WTC11 (cell line): ENCODE measurements around the gene TMEM198. TPM values are rescaled to one million over a fixed set of nuclear protein-coding genes. Genes with fewer than 3 reads are reported as not detected.

Experiments
- ATAC-seq: fragments of 200-7000 bp; cut with Tn5 transposase; 2 replicates; pipeline ENCODE4 v1.10.0; 2021; ENCODE audit warnings: mild to moderate bottlenecking, moderate library complexity
- CTCF ChIA-PET: fragments of 300-600 bp; sonication (Branson Sonifier 250); formaldehyde crosslinking; loops from one replicate; lab custom pipeline; 2021; ENCODE audit warnings: antibody characterized with exemption; lab: Charles Lee
- POLR2A ChIA-PET: fragments of 350-600 bp; sonication (Branson Sonifier 250); formaldehyde crosslinking; loops from one replicate; lab custom pipeline; 2021; ENCODE audit warnings: antibody characterized with exemption; lab: Charles Lee
- DNase-seq: peaks from one replicate; pipeline ENCODE4 v3.0.0; 2021; ENCODE audit warnings: low spot score
- H3K27ac Mint-ChIP-seq: 2 replicates; pipeline ENCODE4 v1.8.0; 2021; ENCODE audit warnings: mixed read lengths
- H3K27me3 Mint-ChIP-seq: 2 replicates; pipeline ENCODE4 v1.8.0; 2021; ENCODE audit warnings: low read depth, mild to moderate bottlenecking, moderate library complexity, mixed read lengths
- H3K36me3 Mint-ChIP-seq: 2 replicates; pipeline ENCODE4 v1.8.0; 2021; ENCODE audit warnings: mixed read lengths
- H3K4me1 Mint-ChIP-seq: 2 replicates; pipeline ENCODE4 v1.8.0; 2022; ENCODE audit warnings: mixed read lengths
- H3K4me3 Mint-ChIP-seq: 2 replicates; pipeline ENCODE4 v1.8.0; 2021; ENCODE audit warnings: mild to moderate bottlenecking, moderate library complexity, mixed read lengths
- H3K9me3 Mint-ChIP-seq: 2 replicates; pipeline ENCODE4 v1.8.0; 2021; ENCODE audit warnings: mixed read lengths
- ATF1 ChIP-seq: sonication (generic); formaldehyde crosslinking; IDR thresholded peaks from 2 replicates; pipeline ENCODE4 v1.8.1; 2023; ENCODE audit warnings: mild to moderate bottlenecking, moderate library complexity, missing genetic modification reagents
- ETV6 ChIP-seq: sonication (generic); formaldehyde crosslinking; IDR thresholded peaks from 2 replicates; pipeline ENCODE4 v1.8.1; 2022; ENCODE audit warnings: mild to moderate bottlenecking, missing genetic modification reagents
- FOXK1 ChIP-seq: sonication (generic); formaldehyde crosslinking; IDR thresholded peaks from 2 replicates; pipeline ENCODE4 v1.8.0; 2022; ENCODE audit warnings: mild to moderate bottlenecking, moderate library complexity, missing genetic modification reagents
- HMGXB4 ChIP-seq: sonication (generic); formaldehyde crosslinking; IDR thresholded peaks from 2 replicates; pipeline ENCODE4 v1.8.1; 2023; ENCODE audit warnings: mild to moderate bottlenecking, moderate library complexity, missing genetic modification reagents
- NR3C1 ChIP-seq: sonication (generic); formaldehyde crosslinking; conservative IDR thresholded peaks from 2 replicates; pipeline ENCODE4 v1.8.1; 2023; ENCODE audit warnings: low read depth, mild to moderate bottlenecking, missing genetic modification reagents
- PRDM15 ChIP-seq: sonication (generic); formaldehyde crosslinking; IDR thresholded peaks from 2 replicates; pipeline ENCODE4 v1.8.0; 2022; ENCODE audit warnings: missing genetic modification reagents
- USF1 ChIP-seq: sonication (generic); formaldehyde crosslinking; IDR thresholded peaks from 2 replicates; pipeline ENCODE4 v1.8.0; 2022; ENCODE audit warnings: mild to moderate bottlenecking, missing genetic modification reagents
- ZNF138 ChIP-seq: sonication (generic); formaldehyde crosslinking; conservative IDR thresholded peaks from 2 replicates; pipeline ENCODE4 v1.8.1; 2022; ENCODE audit warnings: mild to moderate bottlenecking, moderate library complexity, missing genetic modification reagents
- ZNF425 ChIP-seq: fragments of 250-450 bp; sonication (Bioruptor Pico); conservative IDR thresholded peaks from 2 replicates; pipeline ENCODE4 v1.9.0; 2021; ENCODE audit warnings: mild to moderate bottlenecking
- total RNA-seq: library from RNA; stranded (reverse); gene quantifications from 3 replicates; pipeline ENCODE4 v1.2.3, GENCODE V29; 2021

TMEM198 gene
- total RNA-seq, 1 experiment from 2014 or later: 7.1 TPM

- no peak for DNase-seq
These were observed 47.5 kb upstream of the TMEM198 start for GRCh38 chr2:219496247-219496824.

GRCh38 chr2:219496825-219497494, 46.9 kb upstream of the TMEM198 start:
- DNase-seq (peak; percentile 47), ATAC-seq (no peak)
- Mint-ChIP-seq H3K27ac (no peak overlapping the region), H3K36me3 (no peaks in the 10 kb centered on the region), H3K27me3 (peaks cover 54% of the 10 kb centered on the region), H3K4me3 (peak overlapping the region; percentile 98), H3K9me3 (no peaks in the 10 kb centered on the region), H3K4me1 (peaks cover 53% of the 10 kb centered on the region)
- POLR2A ChIA-PET: interaction anchor here (0.6 to 2.9 kb wide), 6 partner anchors 10 to 109 kb away, joined by 3 to 19 read pairs (median 4); partner anchors contain the start of genes ASIC4, DNPEP and STK11IP
- CTCF ChIA-PET: interaction anchor here (0.6 to 35.9 kb wide), 12 partner anchors 12 to 425 kb away, joined by 3 to 2316 read pairs (median 10); partner anchors contain the start of genes ASIC4, CHPF, DNPEP and SPEG
- TF ChIP-seq FOXK1 (0 out of 2 replicates have a peak, but pooled peaks have one; percentile 13), ATF1 (CRISPR knock-in tag) (no peak), PRDM15 (CRISPR knock-in tag) (0 out of 2 replicates have a peak, but pooled peaks have one; percentile 8), ZNF138 (CRISPR knock-in tag) (0 out of 2 replicates have a peak, but pooled peaks have one; percentile 19), NR3C1 (CRISPR knock-in tag) (no peak), HMGXB4 (no peak)
- TF ChIP-seq, all 79 proteins: peak for 3

More at GRCh38 chr2:219496247-219496824, 47.5 kb upstream of the TMEM198 start:
- Mint-ChIP-seq H3K27me3 (peaks cover 55% of the 10 kb centered on the region), H3K4me3 (peak overlapping the region; percentile 98)
- ATAC-seq: no peak
- CTCF ChIA-PET: interaction anchor here (0.6 to 35.9 kb wide), 22 partner anchors 12 to 425 kb away, joined by 3 to 2316 read pairs (median 8); partner anchors contain the start of genes ASIC4, CHPF, DNPEP and INHA
- TF ChIP-seq ZNF425: no peak
- TF ChIP-seq ETV6 (CRISPR knock-in tag): no peak
- 0 out of 2 replicates have a peak, but pooled peaks have one; percentile 15 for TF ChIP-seq USF1
- TF ChIP-seq, all 79 proteins: peak for 1
- no peak overlapping the region for H3K27ac Mint-ChIP-seq
- no peaks in the 10 kb centered on the region for H3K9me3 Mint-ChIP-seq
- no peaks in the 10 kb centered on the region for H3K36me3 Mint-ChIP-seq
- H3K4me1 Mint-ChIP-seq: peaks cover 47% of the 10 kb centered on the region
- POLR2A ChIA-PET: interaction anchor here (0.6 to 2.9 kb wide), 7 partner anchors 11 to 109 kb away, joined by 3 to 19 read pairs (median 4); partner anchors contain the start of genes ASIC4, DNPEP and STK11IP
